ENCODE measurements around the gene SPRED2.

DNA sequence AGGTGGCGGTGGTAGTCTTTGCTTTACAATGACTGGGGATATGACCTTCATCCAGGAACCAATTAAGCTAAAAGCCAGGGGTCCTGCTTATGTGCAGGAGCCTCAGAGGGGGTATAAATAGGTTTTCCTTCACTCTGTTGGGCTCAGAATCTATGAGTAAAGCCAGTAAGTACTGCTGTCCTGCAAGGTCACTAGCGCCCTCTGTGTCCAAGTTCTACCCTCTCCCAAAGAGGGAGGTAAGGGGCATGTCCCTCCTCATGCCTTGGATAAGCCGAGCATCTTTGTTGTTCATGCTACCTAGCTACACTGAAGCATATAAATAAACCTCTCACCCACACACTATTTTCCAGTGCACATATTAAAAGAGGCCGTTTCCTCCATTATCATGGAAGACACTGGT, 79.4 kb downstream of the SPRED2 start:
- no peak for TF ChIP-seq SUZ12 (IDR thresholded peaks at IDR 0.05; ENCODE audit: low read length)
- TF ChIP-seq, protein P1, sequence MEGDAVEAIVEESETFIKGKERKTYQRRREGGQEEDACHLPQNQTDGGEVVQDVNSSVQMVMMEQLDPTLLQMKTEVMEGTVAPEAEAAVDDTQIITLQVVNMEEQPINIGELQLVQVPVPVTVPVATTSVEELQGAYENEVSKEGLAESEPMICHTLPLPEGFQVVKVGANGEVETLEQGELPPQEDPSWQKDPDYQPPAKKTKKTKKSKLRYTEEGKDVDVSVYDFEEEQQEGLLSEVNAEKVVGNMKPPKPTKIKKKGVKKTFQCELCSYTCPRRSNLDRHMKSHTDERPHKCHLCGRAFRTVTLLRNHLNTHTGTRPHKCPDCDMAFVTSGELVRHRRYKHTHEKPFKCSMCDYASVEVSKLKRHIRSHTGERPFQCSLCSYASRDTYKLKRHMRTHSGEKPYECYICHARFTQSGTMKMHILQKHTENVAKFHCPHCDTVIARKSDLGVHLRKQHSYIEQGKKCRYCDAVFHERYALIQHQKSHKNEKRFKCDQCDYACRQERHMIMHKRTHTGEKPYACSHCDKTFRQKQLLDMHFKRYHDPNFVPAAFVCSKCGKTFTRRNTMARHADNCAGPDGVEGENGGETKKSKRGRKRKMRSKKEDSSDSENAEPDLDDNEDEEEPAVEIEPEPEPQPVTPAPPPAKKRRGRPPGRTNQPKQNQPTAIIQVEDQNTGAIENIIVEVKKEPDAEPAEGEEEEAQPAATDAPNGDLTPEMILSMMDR (IDR thresholded peaks at IDR 0.05; ENCODE audit: control extremely low read depth in 1 of 3, insufficient read depth in 1 of 3, low read depth in 1 of 3, low read length in 3 of 3), result peak; percentile 51 to 72 (median 62)

All from H1 (cell line).